ENCODE measurements around the gene U2AF2.

U2AF2 gene

DNA sequence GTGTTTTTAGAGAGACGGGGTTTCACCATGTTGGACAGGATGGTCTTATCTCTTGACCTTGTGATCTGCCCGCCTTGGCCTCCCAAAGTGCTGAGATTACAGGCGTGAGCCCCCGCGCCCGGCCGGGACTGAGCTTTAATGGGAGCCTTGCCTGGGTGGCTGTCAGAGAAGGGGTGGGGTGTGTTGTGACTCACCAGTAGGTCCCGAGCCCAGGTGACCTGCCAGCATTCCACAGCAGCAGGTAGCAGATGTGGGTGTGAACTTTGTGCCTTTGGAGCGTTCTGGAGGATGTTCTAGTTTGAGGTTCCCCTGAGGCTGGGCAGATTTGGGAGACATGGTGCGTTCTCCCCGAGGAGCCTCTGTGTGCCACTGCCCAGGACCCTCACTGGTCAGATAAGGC, 13.1 kb downstream of the U2AF2 start:
- H3K9me3 ChIP-seq (ENCODE audit: control insufficient read depth, insufficient read depth, low read length) = no peaks in the 10 kb centered on the region
- H3K4me1 ChIP-seq (ENCODE audit: insufficient read depth, low read length) = peaks cover 4% of the 10 kb centered on the region; the same call in 1 of the 2 replicates
- H3K36me3 ChIP-seq (ENCODE audit: insufficient read depth, low read length) = peaks cover 26% of the 10 kb centered on the region
- H3K9ac ChIP-seq (ENCODE audit: low read depth, low read length) = no peak overlapping the region

DNA sequence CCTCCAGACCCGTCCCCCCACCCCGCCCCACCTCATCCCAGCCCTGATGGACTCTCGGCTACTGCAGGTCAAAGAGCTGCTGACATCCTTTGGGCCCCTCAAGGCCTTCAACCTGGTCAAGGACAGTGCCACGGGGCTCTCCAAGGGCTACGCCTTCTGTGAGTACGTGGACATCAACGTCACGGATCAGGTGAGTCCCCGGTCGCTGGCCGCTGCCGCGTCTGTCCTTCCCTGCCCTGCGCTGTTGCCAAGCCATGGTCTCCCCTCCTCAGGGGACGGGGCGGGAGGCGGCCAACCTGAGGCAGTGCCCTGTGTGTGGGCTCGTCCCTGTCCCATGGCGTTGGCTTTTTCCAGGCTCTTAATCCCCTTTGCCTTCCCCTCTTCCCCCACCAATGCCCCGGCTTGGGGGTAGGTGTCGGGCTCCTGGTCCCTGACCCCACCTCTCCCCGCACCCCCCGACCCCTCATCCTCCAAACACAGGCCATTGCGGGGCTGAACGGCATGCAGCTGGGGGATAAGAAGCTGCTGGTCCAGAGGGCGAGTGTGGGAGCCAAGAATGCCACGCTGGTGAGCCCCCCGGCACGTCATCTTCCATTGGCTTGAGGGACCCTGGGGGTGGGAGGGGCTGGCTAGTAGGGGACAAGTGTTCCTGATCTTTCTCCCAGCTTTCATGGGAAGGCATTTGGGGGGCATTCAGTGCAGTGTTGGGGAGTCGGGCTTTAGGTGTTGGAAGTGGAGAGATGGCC, 13.9 kb downstream of the U2AF2 start:
- H3K9ac ChIP-seq (ENCODE audit: low read depth, low read length) = no peak overlapping the region
- H3K4me1 ChIP-seq (ENCODE audit: insufficient read depth, low read length) = peaks cover 7% of the 10 kb centered on the region
- no peaks in the 10 kb centered on the region for H3K9me3 ChIP-seq (ENCODE audit: control insufficient read depth, insufficient read depth, low read length)
- peaks cover 18% of the 10 kb centered on the region; the same call in 1 of the 2 replicates for H3K36me3 ChIP-seq (ENCODE audit: insufficient read depth, low read length)

DNA sequence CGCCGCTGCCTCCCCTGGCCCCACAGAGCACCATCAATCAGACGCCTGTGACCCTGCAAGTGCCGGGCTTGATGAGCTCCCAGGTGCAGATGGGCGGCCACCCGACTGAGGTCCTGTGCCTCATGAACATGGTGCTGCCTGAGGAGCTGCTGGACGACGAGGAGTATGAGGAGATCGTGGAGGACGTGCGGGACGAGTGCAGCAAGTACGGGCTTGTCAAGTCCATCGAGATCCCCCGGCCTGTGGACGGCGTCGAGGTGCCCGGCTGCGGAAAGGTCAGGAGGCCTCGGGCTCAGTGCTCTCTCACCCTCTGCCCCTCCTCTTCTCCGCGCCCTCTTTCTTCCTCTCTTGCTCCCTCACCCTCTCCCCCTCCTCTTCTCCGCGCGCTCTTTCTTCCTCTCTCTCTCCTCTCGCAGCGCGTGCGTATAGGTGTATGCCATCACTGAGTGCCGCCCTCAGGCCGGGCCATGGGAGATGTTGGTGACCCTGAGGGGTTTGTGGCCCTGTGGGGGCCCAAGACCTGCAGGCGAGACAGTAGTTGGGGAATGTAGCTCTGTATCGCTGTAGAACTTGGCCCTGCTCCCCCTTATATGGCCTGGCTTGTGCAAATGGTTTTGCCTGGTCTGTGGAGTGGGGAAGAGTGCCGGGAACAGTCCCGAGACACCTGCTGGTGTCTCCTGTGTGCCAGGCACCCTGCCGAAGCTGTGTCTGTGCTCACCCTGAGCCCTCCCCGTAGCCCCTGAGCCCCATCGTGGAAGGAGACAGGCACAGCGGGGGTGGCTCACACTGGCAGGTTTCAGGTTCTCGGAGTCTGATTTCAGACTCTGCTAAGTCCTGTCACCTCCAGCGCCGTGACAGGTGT, 14.8 kb downstream of the U2AF2 start:
- Histone ChIP-seq H3K4me1 (ENCODE audit: insufficient read depth, low read length) (peaks cover 8% of the 10 kb centered on the region), H3K36me3 (ENCODE audit: insufficient read depth, low read length) (peaks cover 13% of the 10 kb centered on the region; the same call in 1 of the 2 replicates), H3K9me3 (ENCODE audit: control insufficient read depth, insufficient read depth, low read length) (no peaks in the 10 kb centered on the region), H3K9ac (ENCODE audit: low read depth, low read length) (no peak overlapping the region)

DNA sequence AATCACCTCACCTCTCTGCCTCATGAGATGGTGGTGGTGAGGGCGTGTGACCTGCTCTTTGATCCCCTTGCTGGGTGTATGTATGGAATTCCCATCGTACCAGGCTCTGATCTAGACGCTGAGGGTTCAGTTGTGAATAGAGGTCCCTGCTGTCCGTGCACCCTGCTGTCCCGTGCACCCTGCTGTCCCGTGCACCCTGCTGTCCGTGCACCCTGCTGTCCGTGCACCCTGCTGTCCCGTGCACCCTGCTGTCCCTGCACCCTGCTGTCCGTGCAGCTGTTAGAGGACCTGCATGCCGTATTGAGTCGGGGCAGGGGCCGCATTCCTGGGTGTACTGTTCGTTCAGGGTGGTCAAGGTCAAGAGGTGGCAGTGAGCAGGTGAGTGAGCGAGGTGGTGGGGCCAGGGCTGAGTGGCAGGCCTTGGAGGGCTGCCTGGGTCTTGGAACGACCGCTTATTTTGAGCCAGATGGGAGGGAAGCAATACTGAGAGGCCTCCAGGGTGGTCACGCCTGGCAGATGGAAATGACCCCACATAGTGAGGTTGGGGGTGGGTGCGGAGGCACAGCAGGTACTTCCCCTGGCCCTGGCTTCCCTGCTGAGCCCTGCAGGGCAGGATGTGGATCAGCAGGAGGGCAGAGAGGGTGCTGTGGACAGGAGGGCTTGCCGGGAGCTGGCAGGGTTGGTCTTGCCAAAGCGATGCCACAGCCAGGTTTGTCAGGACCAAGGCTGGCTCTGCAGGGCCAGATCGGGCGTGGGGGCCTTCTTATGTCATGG, 15.6 kb downstream of the U2AF2 start:
- Histone ChIP-seq H3K4me1 (ENCODE audit: insufficient read depth, low read length) (peaks cover 8% of the 10 kb centered on the region), H3K9ac (ENCODE audit: low read depth, low read length) (no peak overlapping the region), H3K36me3 (ENCODE audit: insufficient read depth, low read length) (peaks cover 13% of the 10 kb centered on the region; the same call in 1 of the 2 replicates), H3K9me3 (ENCODE audit: control insufficient read depth, insufficient read depth, low read length) (no peaks in the 10 kb centered on the region)

DNA sequence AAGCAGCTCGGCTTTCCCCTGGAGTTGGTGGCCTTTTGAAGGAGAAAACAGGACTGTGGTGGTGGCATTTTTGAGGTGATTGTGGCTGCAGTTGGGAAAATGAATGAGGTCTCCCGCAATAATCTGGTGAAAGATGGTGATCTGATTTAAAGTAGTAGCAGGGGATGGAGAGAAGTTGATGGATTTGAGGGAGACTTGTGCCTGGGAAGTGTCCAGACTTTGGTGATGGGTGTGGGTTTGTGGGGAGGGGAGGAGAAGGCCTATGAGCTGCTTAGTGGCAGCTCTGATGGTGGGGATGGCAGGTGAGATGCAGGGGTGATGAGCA, 16.2 kb downstream of the U2AF2 start:
- Histone ChIP-seq H3K36me3 (ENCODE audit: insufficient read depth, low read length) (peaks cover 13% of the 10 kb centered on the region; the same call in 1 of the 2 replicates), H3K9ac (ENCODE audit: low read depth, low read length) (no peak overlapping the region), H3K9me3 (ENCODE audit: control insufficient read depth, insufficient read depth, low read length) (no peaks in the 10 kb centered on the region), H3K4me1 (ENCODE audit: insufficient read depth, low read length) (peaks cover 10% of the 10 kb centered on the region)

DNA sequence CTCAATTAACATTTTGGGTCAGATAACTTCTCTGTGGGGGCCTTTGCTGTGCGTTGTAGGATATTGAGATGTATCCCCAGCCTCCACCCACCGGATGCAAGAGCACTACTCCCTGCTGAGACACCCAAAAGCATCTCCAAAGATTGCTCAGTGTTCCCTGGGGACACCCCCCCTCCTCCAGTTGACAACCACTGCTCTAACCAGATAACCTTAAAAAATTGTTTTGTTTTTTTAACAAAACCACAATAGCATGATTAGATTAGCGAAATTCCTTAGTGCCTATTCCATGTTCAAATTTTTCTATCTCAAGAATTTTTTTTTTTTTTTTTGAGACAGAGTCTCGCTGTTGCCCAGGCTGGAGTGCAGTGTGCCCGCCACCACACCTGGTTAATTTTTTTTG, 17.6 kb downstream of the U2AF2 start:
- Histone ChIP-seq H3K9ac (ENCODE audit: low read depth, low read length) (no peak overlapping the region), H3K36me3 (ENCODE audit: insufficient read depth, low read length) (0 out of 2 replicates have a peak, but pooled peaks cover 6% of the 10 kb centered on the region), H3K9me3 (ENCODE audit: control insufficient read depth, insufficient read depth, low read length) (no peaks in the 10 kb centered on the region), H3K4me1 (ENCODE audit: insufficient read depth, low read length) (peaks cover 17% of the 10 kb centered on the region)

DNA sequence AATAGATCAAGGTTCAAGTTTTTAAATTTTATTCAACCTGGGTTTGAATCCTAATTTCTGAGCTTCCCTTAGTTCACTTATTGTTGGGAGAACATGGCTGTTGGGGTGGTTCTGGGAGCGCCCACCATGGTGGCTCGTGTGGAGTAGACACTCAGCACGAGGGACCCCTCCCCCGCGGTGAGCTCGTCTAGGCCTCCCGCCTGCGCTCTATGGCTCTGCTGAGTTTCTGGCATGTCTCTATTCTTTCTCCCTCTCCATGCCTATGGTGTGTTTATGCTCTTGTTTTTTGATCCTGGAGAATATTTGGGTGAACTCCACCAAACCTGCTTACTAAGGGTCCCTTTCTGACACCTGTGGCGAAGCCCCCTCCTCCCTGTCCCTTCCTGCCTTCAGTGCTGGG, 18.6 kb downstream of the U2AF2 start:
- H3K9ac ChIP-seq (ENCODE audit: low read depth, low read length) = no peak overlapping the region; the same call in 1 of the 2 replicates
- H3K9me3 ChIP-seq (ENCODE audit: control insufficient read depth, insufficient read depth, low read length) = no peaks in the 10 kb centered on the region
- H3K36me3 ChIP-seq (ENCODE audit: insufficient read depth, low read length) = peaks cover 7% of the 10 kb centered on the region; the same call in 1 of the 2 replicates
- H3K4me1 ChIP-seq (ENCODE audit: insufficient read depth, low read length) = peaks cover 17% of the 10 kb centered on the region

DNA sequence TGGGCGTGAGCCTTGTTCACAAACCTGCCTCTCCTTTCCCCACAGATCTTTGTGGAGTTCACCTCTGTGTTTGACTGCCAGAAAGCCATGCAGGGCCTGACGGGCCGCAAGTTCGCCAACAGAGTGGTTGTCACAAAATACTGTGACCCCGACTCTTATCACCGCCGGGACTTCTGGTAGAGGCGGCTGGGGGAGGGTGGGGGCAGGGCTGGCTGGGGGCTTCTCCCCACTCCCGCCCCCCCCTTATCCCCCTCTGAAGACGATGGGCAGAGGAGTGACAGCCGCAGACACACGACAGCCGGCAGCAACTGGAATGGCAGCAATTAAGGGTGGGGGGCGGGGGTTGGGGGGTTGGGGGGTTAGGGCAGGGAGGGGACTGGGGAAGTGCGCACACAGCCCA, 19.1 kb downstream of the U2AF2 start:
- H3K9me3 ChIP-seq (ENCODE audit: control insufficient read depth, insufficient read depth, low read length) = no peaks in the 10 kb centered on the region
- H3K9ac ChIP-seq (ENCODE audit: low read depth, low read length) = no peak overlapping the region; the same call in 1 of the 2 replicates
- peaks cover 17% of the 10 kb centered on the region for H3K4me1 ChIP-seq (ENCODE audit: insufficient read depth, low read length)
- peaks cover 11% of the 10 kb centered on the region; the same call in 1 of the 2 replicates for H3K36me3 ChIP-seq (ENCODE audit: insufficient read depth, low read length)

DNA sequence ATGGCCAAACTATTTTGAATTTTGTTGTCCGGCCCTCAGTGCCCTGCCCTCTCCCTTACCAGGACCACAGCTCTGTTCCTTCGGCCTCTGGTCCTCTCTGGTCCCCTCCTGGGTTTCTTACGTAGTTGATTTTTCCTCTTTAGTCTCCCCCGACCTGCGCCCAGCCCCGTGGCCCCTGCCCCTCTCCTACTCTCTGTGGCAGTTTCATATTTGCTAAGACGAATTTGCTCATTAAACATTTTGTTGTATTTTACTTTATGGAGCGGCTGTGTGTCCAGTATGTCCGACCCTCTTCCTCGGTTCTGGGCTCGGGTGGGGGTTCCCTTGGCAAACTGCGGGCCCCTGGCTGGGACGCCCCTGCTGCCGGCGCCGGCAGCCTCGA, 19.6 kb downstream of the U2AF2 start:
- peak overlapping the region; percentile 86; the same call in 1 of the 2 replicates for H3K9ac ChIP-seq (ENCODE audit: low read depth, low read length)
- no peaks in the 10 kb centered on the region for H3K9me3 ChIP-seq (ENCODE audit: control insufficient read depth, insufficient read depth, low read length)
- peaks cover 13% of the 10 kb centered on the region; the same call in 1 of the 2 replicates for H3K36me3 ChIP-seq (ENCODE audit: insufficient read depth, low read length)
- H3K4me1 ChIP-seq (ENCODE audit: insufficient read depth, low read length) = peaks cover 17% of the 10 kb centered on the region

DNA sequence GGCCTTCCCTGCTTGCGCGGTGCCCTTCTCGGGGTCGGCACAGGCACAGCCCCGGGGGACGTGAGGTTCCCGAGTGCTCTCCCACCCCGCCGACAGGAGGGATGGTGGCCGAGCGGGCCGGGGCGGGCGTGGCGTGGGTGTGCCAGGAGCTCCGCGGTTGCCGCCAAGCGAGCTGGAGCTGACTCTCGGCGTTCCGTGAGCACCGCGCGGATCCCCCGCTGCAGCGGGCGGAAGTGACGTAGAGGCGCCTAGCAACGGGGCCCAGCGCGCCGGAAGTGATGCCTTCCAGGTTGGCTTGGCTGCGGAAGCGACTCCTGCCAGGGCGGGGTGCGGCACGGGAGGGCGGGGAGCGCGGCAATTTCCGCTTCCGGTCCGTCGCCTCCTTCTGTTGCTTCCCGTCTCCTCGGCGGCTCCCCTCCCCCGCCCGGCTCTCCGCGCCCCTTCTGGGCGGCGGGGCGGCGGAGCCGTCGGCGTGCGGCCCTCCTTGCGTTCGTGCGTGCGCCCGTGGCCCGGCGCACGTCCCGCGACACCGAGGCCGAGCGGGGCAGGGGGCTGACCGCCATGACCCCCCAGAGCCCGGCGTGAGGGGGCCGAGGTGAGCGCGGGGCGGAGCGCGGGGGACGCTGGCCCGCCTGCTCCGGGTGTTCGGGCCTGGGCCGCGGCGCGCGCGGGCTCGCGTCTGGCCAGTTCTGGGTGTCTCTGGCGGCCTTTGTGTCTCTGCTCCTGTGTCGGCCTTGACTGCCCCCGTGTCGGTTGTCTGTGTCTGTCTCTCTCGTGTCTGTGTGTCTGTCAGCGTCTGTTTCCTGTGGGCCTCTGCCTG, 20.2 kb downstream of the U2AF2 start, which contains the start of gene EPN1:
Gene EPN1 (plus strand): TSS at position 386 of the 820 bp plus-strand sequence. CDS start 3,402 bp downstream, outside the sequence.
- H3K9me3 ChIP-seq (ENCODE audit: control insufficient read depth, insufficient read depth, low read length) = no peaks in the 10 kb centered on the region
- H3K36me3 ChIP-seq (ENCODE audit: insufficient read depth, low read length) = peaks cover 13% of the 10 kb centered on the region; the same call in 1 of the 2 replicates
- peaks cover 17% of the 10 kb centered on the region for H3K4me1 ChIP-seq (ENCODE audit: insufficient read depth, low read length)
- H3K9ac ChIP-seq (ENCODE audit: low read depth, low read length) = peak within 1 kb of the TSS; percentile 86

DNA sequence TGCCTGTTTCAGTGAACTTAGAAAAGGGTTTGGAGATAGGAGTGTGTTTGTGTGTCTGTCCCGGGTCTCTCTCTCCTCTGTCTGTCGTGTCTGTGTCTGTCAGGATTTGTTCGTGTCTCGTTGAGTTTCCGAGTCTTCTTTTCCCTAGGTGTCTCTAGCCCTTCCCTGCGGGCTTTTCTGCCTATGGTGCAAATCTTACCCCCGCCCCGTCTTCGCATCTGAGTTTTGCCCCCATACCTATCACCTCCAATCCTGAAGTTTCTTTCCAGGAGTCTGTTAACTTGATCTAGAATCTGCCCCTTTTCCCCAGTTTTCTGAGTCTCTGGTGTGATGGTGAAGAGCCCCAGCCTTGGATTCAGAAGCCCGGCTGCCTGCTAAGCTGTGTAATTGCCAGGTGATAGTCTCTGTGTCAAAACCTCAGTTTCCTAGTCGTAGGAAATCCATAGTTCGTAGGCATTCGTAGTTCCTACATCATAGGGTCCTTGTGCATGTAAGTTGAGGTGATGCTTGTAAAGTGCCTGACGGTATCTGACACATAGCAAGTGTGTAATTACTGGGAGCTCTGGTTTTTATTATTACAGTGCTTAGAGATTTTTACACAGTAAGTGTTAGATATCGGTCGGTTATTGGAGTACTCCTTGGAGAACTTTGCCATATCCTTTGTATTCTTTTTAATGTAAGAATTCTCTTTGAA, 21.0 kb downstream of the U2AF2 start:
- Histone ChIP-seq H3K9ac (ENCODE audit: low read depth, low read length) (peak overlapping the region; percentile 86), H3K4me1 (ENCODE audit: insufficient read depth, low read length) (peaks cover 17% of the 10 kb centered on the region)

DNA sequence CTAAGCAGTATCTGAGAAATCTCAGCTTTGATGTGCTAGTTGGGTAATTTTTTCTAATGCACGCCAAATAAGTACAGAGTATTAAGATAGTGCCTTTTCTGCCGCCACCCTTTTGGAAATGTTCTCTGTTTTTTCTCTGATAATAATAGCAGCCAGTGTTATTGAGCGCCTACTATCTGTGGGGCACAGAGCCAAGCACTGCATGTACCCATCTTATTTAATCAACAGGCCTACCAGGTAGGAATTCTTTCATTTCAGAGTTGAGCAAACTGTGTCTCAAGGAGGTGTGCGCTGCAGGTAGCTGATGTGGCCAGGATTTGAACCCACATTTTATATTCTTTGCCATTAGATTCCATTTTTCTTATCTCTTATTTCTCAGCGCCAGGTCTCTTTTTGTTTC, 21.5 kb downstream of the U2AF2 start:
- Histone ChIP-seq H3K36me3 (ENCODE audit: insufficient read depth, low read length) (peaks cover 11% of the 10 kb centered on the region; the same call in 1 of the 2 replicates), H3K9ac (ENCODE audit: low read depth, low read length) (peak overlapping the region; percentile 86; the same call in 1 of the 2 replicates), H3K9me3 (ENCODE audit: control insufficient read depth, insufficient read depth, low read length) (no peaks in the 10 kb centered on the region), H3K4me1 (ENCODE audit: insufficient read depth, low read length) (peaks cover 17% of the 10 kb centered on the region)

More for the DNA sequence above, 21.0 kb downstream of the U2AF2 start:
- Histone ChIP-seq H3K36me3 (ENCODE audit: insufficient read depth, low read length) (peaks cover 11% of the 10 kb centered on the region; the same call in 1 of the 2 replicates), H3K9me3 (ENCODE audit: control insufficient read depth, insufficient read depth, low read length) (no peaks in the 10 kb centered on the region)
